AG20443 (cell line): ENCODE measurements around the gene FOXO3.
"Not testable (repeated sequence)": the region's sequence is repeated elsewhere in the genome, so short reads cannot be mapped to it uniquely, and the experiment has no call there.

Experiments used
- DNase-seq: peaks from one replicate; pipeline ENCODE4 v3.0.0; 2012; ENCODE audit warnings: low spot score, mixed read lengths

The FOXO3 gene

GRCh38 chr6:108683976-108684375 is 123.3 kb downstream of the FOXO3 start:
- not testable (repeated sequence) for DNase-seq

GRCh38 chr6:108684771-108685329 is 124.1 kb downstream of the FOXO3 start:
- no peak for DNase-seq

- DNase-seq: no peak
These were observed 125.3 kb downstream of the FOXO3 start for GRCh38 chr6:108685970-108686369.

DNA sequence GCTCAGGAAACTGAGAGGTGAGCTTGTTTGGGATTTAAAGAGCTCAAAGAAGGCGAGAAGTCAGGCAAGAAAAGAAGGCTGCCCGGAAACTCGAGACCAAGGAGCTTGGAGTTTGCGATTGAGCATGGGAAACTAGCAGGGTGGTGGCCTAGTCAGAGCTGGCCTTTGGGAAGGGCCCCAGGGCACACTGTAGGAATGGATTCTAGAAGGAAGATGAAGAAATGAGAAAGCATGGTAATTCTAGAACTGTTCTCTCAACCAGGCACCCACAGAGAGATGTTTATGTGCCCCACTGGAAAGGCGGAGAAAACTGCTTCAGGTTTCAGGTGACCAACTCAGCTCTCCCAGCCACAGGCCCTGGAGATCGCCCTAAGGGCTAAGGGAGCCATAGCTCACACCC is 126.2 kb downstream of the FOXO3 start:
- DNase-seq: no peak

DNA sequence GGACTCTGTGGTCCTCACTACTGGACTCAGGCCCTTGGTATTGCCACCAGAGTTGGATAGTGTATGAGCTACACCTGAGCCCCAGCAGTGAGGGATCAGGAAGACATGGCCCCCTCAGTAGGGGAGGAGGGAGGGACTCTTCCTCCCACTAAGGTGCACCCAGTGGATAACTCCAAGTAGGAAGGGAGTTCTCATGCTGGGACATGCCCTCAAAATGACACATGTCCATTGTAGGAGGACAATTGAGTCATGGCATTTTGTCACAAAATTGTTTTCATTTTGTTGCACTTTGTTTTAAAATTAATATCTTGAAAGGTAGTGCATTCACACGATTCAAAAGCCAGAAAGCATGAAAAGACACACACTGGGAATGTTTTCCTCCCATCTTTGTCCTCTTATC is 127.2 kb downstream of the FOXO3 start:
- no peak for DNase-seq

DNA sequence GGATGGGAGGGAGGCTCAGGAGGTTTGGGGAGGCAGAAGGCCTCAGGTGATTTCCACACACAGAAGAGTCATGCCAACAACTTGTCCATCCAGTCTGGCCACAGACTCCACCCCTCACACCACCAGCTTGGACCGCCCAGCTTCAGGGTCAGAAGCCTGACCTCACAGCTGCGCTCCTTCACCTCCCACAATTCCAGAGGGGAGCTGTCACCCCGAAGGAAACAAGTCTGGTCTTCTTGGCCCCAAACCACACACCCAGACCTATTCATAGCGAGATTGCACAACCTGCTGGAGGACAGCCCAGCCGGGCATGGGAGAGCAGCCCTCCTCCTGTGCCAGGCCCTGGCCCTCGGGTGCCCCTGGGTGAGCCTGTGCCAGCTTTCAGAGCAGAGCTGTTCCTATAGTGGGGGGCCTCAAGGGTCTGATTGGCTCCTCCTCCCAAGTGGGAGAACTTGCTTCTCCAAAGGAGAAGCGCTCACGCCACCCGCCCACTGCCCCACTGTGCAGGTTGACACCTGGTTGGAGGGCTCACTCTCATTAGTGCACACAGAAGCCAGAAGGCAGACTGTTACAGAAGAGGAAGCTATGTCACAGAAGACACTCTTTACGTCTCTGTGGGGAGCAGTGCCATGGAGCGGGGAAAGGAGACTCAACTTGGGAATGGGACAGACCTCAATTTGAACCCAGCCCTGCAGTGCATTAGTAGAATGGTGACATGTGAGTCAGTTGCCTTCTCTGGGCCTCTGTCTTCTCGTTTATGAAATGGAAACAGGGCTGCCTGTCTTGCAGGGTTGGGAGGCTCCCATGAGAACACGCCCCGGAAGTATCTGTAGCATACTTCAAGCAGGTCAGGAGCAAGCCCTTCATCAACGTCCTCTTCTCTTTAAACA is 128.8 kb downstream of the FOXO3 start:
- peak; percentile 49 for DNase-seq

- no peak for DNase-seq
These were observed 129.8 kb downstream of the FOXO3 start for GRCh38 chr6:108690326-108691049.

DNA sequence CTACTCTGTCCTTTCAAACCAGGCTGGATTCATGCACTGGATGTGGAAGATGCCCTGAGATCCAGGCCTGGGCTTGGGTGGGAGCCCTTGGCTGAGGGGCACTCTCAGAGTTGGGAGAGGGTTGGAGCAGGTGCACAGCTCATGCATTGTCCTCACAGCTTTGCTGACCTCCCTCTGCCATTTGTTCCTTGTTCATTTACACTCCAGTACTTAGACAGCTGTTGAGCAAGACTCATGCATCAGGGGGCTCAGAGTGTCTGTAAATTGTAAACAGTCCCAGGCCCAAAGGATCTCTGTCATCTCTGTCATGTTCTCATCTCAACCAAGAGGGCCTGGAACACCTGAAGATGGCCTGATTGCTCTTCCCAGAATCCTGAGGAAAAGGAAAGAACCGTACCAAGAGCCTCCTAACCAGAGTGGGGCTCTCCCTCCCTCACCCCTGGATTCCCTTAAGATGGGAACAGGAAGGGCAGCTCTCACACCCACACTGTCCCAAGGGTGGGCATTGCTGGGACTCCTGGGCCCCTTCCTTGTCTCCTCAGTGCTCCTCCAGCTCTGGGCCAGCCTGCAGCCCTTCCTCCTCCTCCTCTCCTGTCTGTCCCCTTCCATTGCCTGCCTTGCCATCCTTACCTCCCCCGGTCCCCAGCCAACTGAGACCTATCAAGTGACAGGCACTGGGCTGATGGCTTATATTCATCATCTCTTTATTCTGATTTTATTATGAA is 132.9 kb downstream of the FOXO3 start:
- no peak for DNase-seq

GRCh38 chr6:108694816-108695215 is 134.1 kb downstream of the FOXO3 start:
- no peak for DNase-seq

GRCh38 chr6:108697561-108698161 is 136.9 kb downstream of the FOXO3 start:
- DNase-seq: peak; percentile 37

GRCh38 chr6:108698593-108699289 is 138.0 kb downstream of the FOXO3 start:
- DNase-seq: no peak

GRCh38 chr6:108699290-108700041 is 138.7 kb downstream of the FOXO3 start:
- no peak for DNase-seq

- DNase-seq: no peak
These were observed 141.6 kb downstream of the FOXO3 start for GRCh38 chr6:108702106-108702851.

DNA sequence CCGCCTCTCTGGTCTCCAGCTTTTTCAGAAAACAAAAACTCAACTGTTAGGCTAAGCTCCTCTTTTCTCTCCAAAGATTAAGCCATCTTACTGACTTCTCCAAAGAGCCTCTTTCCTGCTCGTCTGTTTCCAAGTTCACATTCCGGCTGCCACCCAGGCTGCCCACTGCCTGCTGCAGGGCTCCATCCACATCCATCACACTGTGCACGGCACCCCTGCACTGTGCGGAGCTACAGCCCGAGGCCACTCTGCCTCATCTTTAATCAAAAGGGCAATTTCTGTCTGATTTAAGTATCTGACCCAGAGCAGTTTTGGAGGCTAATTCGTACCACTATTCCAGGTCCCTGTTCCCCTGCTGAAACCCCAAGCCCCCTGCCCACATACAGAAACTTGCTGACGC is 145.9 kb downstream of the FOXO3 start:
- DNase-seq: no peak

GRCh38 chr6:108707328-108707976 is 146.7 kb downstream of the FOXO3 start:
- no peak for DNase-seq

GRCh38 chr6:108710030-108710429 is 149.3 kb downstream of the FOXO3 start:
- DNase-seq: no peak

DNA sequence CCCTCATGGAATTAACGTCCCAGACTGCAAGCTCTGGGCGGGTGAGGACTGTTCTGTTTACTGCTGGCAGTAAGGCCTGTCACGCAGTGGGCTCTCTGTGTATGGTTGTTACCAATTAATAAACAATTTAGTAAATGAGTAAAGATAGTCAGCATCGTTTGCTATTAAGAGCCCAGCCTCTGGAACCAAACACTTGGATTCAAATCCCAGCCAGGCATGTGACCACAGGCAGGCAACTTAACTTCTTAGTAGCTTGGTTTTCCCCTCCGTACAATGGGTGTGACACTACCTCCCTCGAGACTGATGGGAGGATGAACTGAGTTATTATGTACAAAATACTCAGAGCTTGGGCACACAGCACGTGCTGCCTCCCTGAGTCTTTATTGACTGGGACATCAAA is 149.8 kb downstream of the FOXO3 start:
- no peak for DNase-seq

GRCh38 chr6:108711071-108711470 is 150.4 kb downstream of the FOXO3 start:
- DNase-seq: no peak

- DNase-seq: no peak
These were observed 151.1 kb downstream of the FOXO3 start for GRCh38 chr6:108711826-108712225.
